GM12864 (cell line): ENCODE results near the gene ARL10.

Source experiments
- DNase-seq: peaks from one replicate; pipeline ENCODE4 v3.0.0-alpha.2; 2011; ENCODE audit warnings: low read depth
- H3K4me3 ChIP-seq: 2 replicates; pipeline ENCODE4 v1.5.1; 2011; ENCODE audit warnings: mild to moderate bottlenecking, low read depth, low read length, control low read depth
- TF ChIP-seq, protein P1 (sequence below): IDR thresholded peaks from 2 replicates; pipeline ENCODE4 v1.5.1; 2011; ENCODE audit warnings: low read depth, mild to moderate bottlenecking, moderate library complexity, low read length, control low read depth, inconsistent platforms; ENCODE audit errors: missing control alignments

Gene ARL10

DNA sequence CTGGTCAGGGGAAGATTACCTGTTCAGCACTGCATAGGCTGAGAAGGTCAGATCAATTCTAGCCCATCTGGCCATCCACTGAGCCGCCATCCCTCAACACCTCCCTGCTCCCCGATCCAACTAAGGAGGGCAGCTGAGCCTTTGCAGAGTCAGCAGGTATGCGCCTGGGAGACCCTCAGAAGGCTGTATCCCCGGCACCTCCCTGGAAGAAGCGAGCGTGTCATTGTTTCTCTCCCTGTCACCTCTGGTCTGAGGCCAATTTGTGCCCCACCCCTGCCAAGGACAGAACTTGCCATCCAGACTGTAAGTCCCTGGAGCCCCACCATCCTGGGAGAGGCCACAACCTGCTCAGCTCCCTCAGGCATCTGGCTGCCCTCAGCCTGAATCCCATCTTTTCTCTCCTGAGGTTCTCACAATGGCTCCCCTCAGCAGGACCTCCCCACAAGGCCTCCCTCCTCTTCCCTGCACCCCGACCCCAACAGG lies 48.5 kb downstream of the ARL10 start:
- no peak overlapping the region for H3K4me3 ChIP-seq
- TF ChIP-seq, protein P1, sequence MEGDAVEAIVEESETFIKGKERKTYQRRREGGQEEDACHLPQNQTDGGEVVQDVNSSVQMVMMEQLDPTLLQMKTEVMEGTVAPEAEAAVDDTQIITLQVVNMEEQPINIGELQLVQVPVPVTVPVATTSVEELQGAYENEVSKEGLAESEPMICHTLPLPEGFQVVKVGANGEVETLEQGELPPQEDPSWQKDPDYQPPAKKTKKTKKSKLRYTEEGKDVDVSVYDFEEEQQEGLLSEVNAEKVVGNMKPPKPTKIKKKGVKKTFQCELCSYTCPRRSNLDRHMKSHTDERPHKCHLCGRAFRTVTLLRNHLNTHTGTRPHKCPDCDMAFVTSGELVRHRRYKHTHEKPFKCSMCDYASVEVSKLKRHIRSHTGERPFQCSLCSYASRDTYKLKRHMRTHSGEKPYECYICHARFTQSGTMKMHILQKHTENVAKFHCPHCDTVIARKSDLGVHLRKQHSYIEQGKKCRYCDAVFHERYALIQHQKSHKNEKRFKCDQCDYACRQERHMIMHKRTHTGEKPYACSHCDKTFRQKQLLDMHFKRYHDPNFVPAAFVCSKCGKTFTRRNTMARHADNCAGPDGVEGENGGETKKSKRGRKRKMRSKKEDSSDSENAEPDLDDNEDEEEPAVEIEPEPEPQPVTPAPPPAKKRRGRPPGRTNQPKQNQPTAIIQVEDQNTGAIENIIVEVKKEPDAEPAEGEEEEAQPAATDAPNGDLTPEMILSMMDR: no peak
- DNase-seq: no peak

DNA sequence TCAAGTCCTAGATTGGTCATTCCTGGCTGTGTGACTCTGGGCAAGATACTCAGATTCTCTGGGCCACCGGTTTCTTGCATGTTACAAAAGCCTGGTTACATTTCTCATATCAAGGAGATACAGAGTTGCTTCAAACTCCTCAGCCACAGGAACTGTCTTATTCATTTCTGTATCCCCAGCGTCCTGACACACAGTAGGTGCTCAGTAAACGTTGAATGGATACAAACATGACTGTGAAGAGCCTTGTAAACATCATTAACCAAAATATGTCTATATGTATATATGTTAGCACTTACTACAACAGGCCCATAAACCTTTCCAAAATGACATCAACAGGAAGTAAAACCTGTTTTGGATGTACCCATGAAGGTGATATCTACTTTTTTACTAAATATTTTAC lies 49.4 kb downstream of the ARL10 start:
- TF ChIP-seq, protein P1: no peak
- no peak overlapping the region for H3K4me3 ChIP-seq
- DNase-seq: no peak

- DNase-seq: no peak
- TF ChIP-seq, protein P1: no peak
- peak overlapping the region; percentile 84 for H3K4me3 ChIP-seq
These were observed 50.1 kb downstream of the ARL10 start for GRCh38 chr5:176415240-176415951.

DNA sequence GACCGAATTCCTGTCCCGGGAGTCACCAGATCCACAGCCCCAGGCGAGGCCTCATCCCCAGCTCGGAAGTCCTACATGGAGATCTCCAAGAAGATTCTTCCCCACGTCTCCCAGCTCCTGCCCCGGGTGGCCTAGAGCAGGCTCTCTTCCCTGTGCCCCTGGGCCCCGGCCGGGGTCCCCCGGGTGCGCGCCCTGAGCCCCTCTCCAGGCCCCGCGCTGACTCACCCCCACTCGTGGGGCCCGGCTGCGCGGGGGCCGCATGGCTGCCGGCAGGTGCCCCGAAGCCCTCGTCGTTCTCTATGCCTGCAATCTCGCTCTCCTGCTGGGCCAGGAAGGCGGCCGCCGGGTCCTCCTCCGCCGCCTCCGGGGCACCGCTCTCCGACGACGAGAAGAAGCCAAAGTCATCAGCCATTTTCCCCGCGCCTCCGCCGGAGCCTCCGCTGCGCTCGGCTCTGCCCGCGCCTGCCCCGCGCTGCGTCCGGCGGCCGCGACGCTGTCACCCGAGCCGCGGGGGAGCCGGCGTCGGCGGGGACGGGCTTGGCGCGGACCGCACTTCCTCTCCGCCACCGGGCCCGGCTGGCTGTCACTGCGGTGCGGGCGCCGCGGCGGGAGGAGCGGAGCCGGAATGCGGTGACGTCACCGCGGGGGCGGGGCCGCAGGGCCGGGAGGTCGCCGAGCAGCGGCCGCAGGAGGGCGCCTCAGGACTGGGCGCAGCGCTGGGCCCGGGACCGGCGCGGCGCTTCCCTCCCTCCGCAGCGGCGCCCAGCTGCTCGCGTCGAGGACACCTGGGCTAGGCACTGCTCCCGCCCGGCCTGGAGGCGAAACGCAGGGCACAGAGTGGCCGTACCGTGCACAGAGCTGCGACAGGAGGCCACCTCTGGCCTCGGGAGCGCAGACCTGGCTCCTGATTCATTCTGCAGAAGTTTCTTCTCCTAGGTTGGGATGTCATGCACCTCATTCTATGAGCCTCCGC lies 51.0 kb downstream of the ARL10 start, which contains the start of gene CLTB:
Gene CLTB, minus strand, starts transcription at position 588 of the 973 bp plus-strand sequence. Its CDS starts 176 bp downstream, at position 412.
- TF ChIP-seq, protein P1: peak; percentile 72
- peak within 1 kb of the TSS; percentile 84 for H3K4me3 ChIP-seq
- peak; percentile 44 for DNase-seq

DNA sequence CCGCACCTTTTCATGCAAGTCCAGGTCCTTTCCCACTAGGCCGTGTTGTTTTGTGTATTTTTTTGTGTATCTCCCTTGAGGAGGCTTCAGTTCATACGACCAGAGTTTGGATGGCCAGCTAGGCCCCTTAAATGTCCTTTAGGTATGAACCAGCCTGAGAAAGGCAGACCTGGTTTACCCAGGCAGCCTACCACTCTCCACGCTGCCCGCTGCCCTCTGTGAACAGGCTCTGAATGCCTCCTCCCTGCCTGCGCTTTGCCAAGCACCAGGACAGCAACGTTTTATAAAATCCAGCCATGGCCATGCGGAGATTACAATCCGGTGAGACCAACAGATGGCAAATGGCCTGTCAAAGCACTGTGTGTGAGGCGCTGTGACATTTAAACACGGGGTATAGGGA lies 51.7 kb downstream of the ARL10 start:
- TF ChIP-seq, protein P1: no peak
- peak overlapping the region; percentile 84 for H3K4me3 ChIP-seq
- no peak for DNase-seq

DNA sequence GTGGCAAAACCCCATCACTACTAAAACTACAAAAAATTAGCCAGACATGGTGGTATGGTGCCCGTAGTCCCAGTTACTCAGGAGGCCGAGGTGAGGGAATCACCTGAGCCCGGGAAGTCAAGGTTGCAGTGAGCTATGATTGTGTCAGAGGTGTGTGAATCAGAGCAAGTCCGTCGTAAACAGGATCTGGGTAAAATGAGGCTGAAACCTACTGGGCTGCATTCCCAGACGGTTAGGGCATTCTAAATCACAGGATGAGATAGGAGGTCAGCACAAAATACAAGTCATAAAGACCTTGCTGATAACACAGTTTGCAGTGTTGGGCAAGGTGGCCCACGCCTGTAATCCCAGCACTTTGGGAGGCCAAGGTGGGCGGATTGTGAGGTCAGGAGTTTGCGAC lies 53.0 kb downstream of the ARL10 start:
- TF ChIP-seq, protein P1: no peak
- no peak for DNase-seq
- no peak overlapping the region for H3K4me3 ChIP-seq
